Measurements from ENCODE around the gene PACS2.

DNA sequence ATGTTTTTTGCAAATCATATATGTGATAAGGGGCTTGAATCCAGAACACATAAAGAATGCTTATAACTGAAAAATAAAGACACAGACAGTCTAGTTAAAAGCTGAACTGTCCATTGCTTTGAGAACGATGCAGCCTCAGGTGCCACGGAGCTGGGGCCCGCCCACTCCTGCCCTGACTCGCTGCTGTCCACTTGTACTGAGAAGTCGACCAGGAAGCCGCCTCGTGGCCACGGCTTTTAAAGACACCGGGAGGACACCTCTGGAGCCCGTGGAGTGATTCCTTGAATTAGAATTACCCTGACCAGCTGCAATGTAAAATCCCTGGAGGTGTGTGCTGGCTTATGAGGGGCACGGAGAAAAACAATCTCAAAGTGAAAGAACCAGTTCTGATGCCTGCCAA, 59.8 kb downstream of the PACS2 start:
- TF ChIP-seq ZNF8 (CRISPR knock-in tag; IDR thresholded peaks at IDR 0.05) (no peak), RARB (CRISPR knock-in tag; IDR thresholded peaks at IDR 0.05) (no peak), ZFP30 (CRISPR knock-in tag; IDR thresholded peaks at IDR 0.05) (no peak), TCF4 (CRISPR knock-in tag; IDR thresholded peaks at IDR 0.05; ENCODE audit: borderline replicate concordance) (no peak), TOX (CRISPR knock-in tag; IDR thresholded peaks at IDR 0.05; ENCODE audit: borderline replicate concordance) (no peak)
